GM12878 (cell line): ENCODE data around the gene CXorf58. TPM values are rescaled to one million over a fixed set of nuclear protein-coding genes. Genes with fewer than 3 reads are reported as not detected.

Experiments used
- ATAC-seq: fragments of 200-7000 bp; cut with Tn5 transposase; 3 replicates; pipeline ENCODE4 v1.9.1; 2020; ENCODE audit warnings: mild to moderate bottlenecking, moderate library complexity
- BruUV-seq: library from RNA; stranded (reverse); fragments of 400-500 nt; replicated peaks from 2 replicates; lab custom pipeline; 2021; lab: Mats Ljungman, UMichigan
- CTCF ChIA-PET: fragments of 300-600 bp; sonication (Branson Sonifier 250); formaldehyde crosslinking; extraction: SDS; loops from one replicate; lab custom pipeline; 2021; ENCODE audit warnings: inconsistent platforms; lab: Yijun Ruan, JAX
- POLR2A ChIA-PET: fragments of 350-600 bp; formaldehyde crosslinking; extraction: SDS; loops from one replicate; lab custom pipeline; 2021; ENCODE audit warnings: inconsistent platforms; lab: Charles Lee
- RAD21 ChIA-PET: fragments of 300-600 bp; sonication (Branson Sonifier 250); formaldehyde crosslinking; loops from one replicate; lab custom pipeline; 2023; ENCODE audit warnings: antibody characterized with exemption; ENCODE audit not compliant: unreplicated experiment; lab: Charles Lee
- SMC1A ChIA-PET: fragments of 300-600 bp; sonication (Branson Sonifier 250); formaldehyde crosslinking; loops from one replicate; lab custom pipeline; 2023; ENCODE audit not compliant: unreplicated experiment, uncharacterized antibody; lab: Charles Lee
- DNase-seq: peaks from one replicate; pipeline ENCODE4 v3.0.0-alpha.2; 2011; ENCODE audit warnings: low read depth, low spot score
- FAIRE-seq: peaks from 3 replicates; lab custom pipeline; 2011; peaks lifted over from hg19 to GRCh38; lab: Jason Lieb, UNC
- H2AFZ ChIP-seq: 2 replicates; pipeline ENCODE4 v1.6.0; 2011; ENCODE audit warnings: low read depth, low read length, control low read depth; ENCODE audit not compliant: control insufficient read depth
- H3K27ac ChIP-seq: 2 replicates; pipeline ENCODE4 v1.5.1; 2011; ENCODE audit warnings: control low read depth; ENCODE audit not compliant: control insufficient read depth, insufficient read depth
- H3K27me3 ChIP-seq, 2 experiments: replicated peaks in 1 of 2; 2 replicates each; pipeline versions ENCODE4 v1.6.0 to v1.6.1; 2011; ENCODE audit warnings: low read length in 1 of 2; ENCODE audit not compliant: control insufficient read depth in 2 of 2, insufficient read depth in 2 of 2
- H3K36me3 ChIP-seq, 2 experiments: 2 replicates each; pipeline ENCODE4 v1.5.1; 2011; ENCODE audit warnings: low read length in 1 of 2; ENCODE audit not compliant: control insufficient read depth in 2 of 2, insufficient read depth in 2 of 2
- H3K4me1 ChIP-seq: 2 replicates; pipeline ENCODE4 v1.6.1; 2011; ENCODE audit warnings: mild to moderate bottlenecking, low read length, moderate library complexity, mixed read lengths; ENCODE audit not compliant: control insufficient read depth, insufficient read depth
- H3K4me2 ChIP-seq: 2 replicates; pipeline ENCODE4 v1.6.0; 2011; ENCODE audit warnings: control low read depth; ENCODE audit not compliant: control insufficient read depth, insufficient read depth
- H3K4me3 ChIP-seq: fragments of 200-600 bp; sonication (generic); 2 replicates; pipeline ENCODE4 v1.5.1; 2016
- H3K79me2 ChIP-seq: 2 replicates; pipeline ENCODE4 v1.6.0; 2011; ENCODE audit warnings: low read length; ENCODE audit not compliant: control insufficient read depth, insufficient read depth
- H3K9ac ChIP-seq: 2 replicates; pipeline ENCODE4 v1.8.0; 2011; ENCODE audit warnings: low read length, control low read depth, mixed read lengths; ENCODE audit not compliant: control insufficient read depth, insufficient read depth
- H3K9me3 ChIP-seq: replicated peaks from 3 replicates; pipeline ENCODE4 v1.5.1; 2011; ENCODE audit warnings: mild to moderate bottlenecking, low read length; ENCODE audit not compliant: control insufficient read depth, insufficient read depth
- H4K20me1 ChIP-seq: 2 replicates; pipeline ENCODE4 v1.6.0; 2011; ENCODE audit not compliant: control insufficient read depth, insufficient read depth
- CBX3 ChIP-seq: fragments of 200-600 bp; sonication (generic); IDR thresholded peaks from 2 replicates; pipeline ENCODE4 v1.6.1; 2016; ENCODE audit warnings: low read depth, borderline replicate concordance
- CHD2 ChIP-seq: IDR thresholded peaks from 2 replicates; pipeline ENCODE4 v1.6.1; 2011; ENCODE audit warnings: low read depth, low read length, improper control_type of control experiment, borderline replicate concordance
- ESRRA ChIP-seq: IDR thresholded peaks from 2 replicates; pipeline ENCODE4 v1.6.1; 2012; ENCODE audit warnings: mild to moderate bottlenecking, low read length, improper control_type of control experiment
- FOXK2 ChIP-seq: fragments of 450-650 bp; IDR thresholded peaks from 2 replicates; pipeline ENCODE4 v1.6.1; 2017; ENCODE audit warnings: mild to moderate bottlenecking, moderate library complexity
- KDM1A ChIP-seq: fragments of 200-600 bp; sonication (generic); IDR thresholded peaks from 2 replicates; pipeline ENCODE4 v1.6.1; 2016; ENCODE audit warnings: borderline replicate concordance
- MAX ChIP-seq: IDR thresholded peaks from 2 replicates; pipeline ENCODE4 v1.6.1; 2012; ENCODE audit warnings: low read depth, low read length, improper control_type of control experiment
- MLLT1 ChIP-seq: fragments of 450-650 bp; IDR thresholded peaks from 2 replicates; pipeline ENCODE4 v1.6.1; 2016; ENCODE audit warnings: mild to moderate bottlenecking
- MTA3 ChIP-seq: IDR thresholded peaks from 2 replicates; pipeline ENCODE4 v1.6.1; 2012; ENCODE audit warnings: low read length, inconsistent platforms, borderline replicate concordance
- PML ChIP-seq: IDR thresholded peaks from 2 replicates; pipeline ENCODE4 v1.6.1; 2012; ENCODE audit warnings: low read length, inconsistent platforms
- POLR2AphosphoS5 ChIP-seq: IDR thresholded peaks from 2 replicates; pipeline ENCODE4 v1.6.1; 2011; ENCODE audit warnings: mild to moderate bottlenecking, low read length, inconsistent platforms
- RB1 ChIP-seq: fragments of 450-650 bp; formaldehyde crosslinking; IDR thresholded peaks from 2 replicates; pipeline ENCODE4 v1.6.1; 2017; ENCODE audit warnings: mild to moderate bottlenecking, borderline replicate concordance
- RELB ChIP-seq: fragments of 450-650 bp; IDR thresholded peaks from 2 replicates; pipeline ENCODE4 v1.6.1; 2017; ENCODE audit warnings: low read depth, mild to moderate bottlenecking, moderate library complexity
- SMC3 ChIP-seq: IDR thresholded peaks from 2 replicates; pipeline ENCODE4 v1.6.1; 2011; ENCODE audit warnings: low read length, improper control_type of control experiment, borderline replicate concordance
- SRF ChIP-seq, 2 experiments: IDR thresholded peaks; 2 replicates each; pipeline ENCODE4 v1.6.1; 2011; ENCODE audit warnings: low read depth in 2 of 2, low read length in 2 of 2, mild to moderate bottlenecking in 1 of 2, moderate library complexity in 1 of 2
- STAT1 ChIP-seq: fragments of 450-650 bp; conservative IDR thresholded peaks from 2 replicates; pipeline ENCODE4 v1.6.1; 2014; ENCODE audit warnings: antibody characterized with exemption, mild to moderate bottlenecking
- USF2 ChIP-seq: IDR thresholded peaks from 2 replicates; pipeline ENCODE4 v1.6.1; 2011; ENCODE audit warnings: low read depth, low read length, improper control_type of control experiment, borderline replicate concordance
- WGBS: methylation state at CpG from one replicate; pipeline ENCODE4 v1.1.6; 2016; ENCODE audit warnings: low lambda C conversion rate; ENCODE audit not compliant: insufficient replicate concordance, insufficient coverage; ENCODE audit errors: missing lambda C conversion rate; 5-methylcytosine and 5-hydroxymethylcytosine counted together
- in situ Hi-C: fragments of 300-500 bp; cut with MboI; formaldehyde crosslinking; loops from 9 replicates; pipeline ENCODE4 v1.14.3; 2018; ENCODE audit warnings: mixed read lengths
- intact Hi-C: fragments of 100-400 bp; cut with micrococcal nuclease; formaldehyde crosslinking; loops from one replicate; pipeline ENCODE4 v1.14.2; 2022; ENCODE audit not compliant: unreplicated experiment
- polyA plus RNA-seq, 11 experiments: library from polyadenylated mRNA; depleted of rRNA in 4 of 11; unstranded in 6 of 11; stranded (reverse) in 5 of 11; fragments of >200 nt; fragmentation: Nextera tagmentation in 4 of 11; fragmentation: Illumina TruSeq in 1 of 11; extraction: Ambion mirVana in 4 of 11; extraction: Trizol in 1 of 11; gene quantifications; 1 replicate in 1 of 11; 2 replicates in 10 of 11; pipeline versions ENCODE4 v1.2.1 to v1.2.3, GENCODE V29; 2011 to 2016; ENCODE audit warnings: inconsistent platforms in 2 of 11, missing spikeins in 2 of 11, low read depth in 1 of 11
- total RNA-seq, 4 experiments: library from RNA; depleted of rRNA in 3 of 4; stranded (reverse); fragments of >200 nt in 3 of 4; fragmentation: Illumina TruSeq in 1 of 4; extraction: Trizol in 1 of 4; gene quantifications; 2 replicates each; pipeline versions ENCODE4 v1.2.1 to v1.2.3, GENCODE V29; 2013 to 2021
- TF ChIP-seq, protein P1 (sequence below): IDR thresholded peaks from 2 replicates; pipeline ENCODE4 v1.6.1; 2011; ENCODE audit warnings: borderline replicate concordance, low read depth, mild to moderate bottlenecking, moderate library complexity, mixed read lengths, low read length; ENCODE audit not compliant: insufficient read depth; ENCODE audit errors: extremely low read length

The CXorf58 gene
- total and polyA plus RNA-seq, 10 of the 15 experiments (the other 5 are each of a cell fraction or from before 2014, with no cell fraction given) = 0.10 to 0.24 (median 0.13) TPM; not detected in 5

GRCh38 chrX:23964191-23964590 is 56.4 kb downstream of the CXorf58 start:
- Histone ChIP-seq H3K4me1 (no peaks in the 10 kb centered on the region), H3K4me3 (no peak overlapping the region), H3K36me3 (no peaks in the 10 kb centered on the region), H3K27ac (no peak overlapping the region), H2AFZ (no peak overlapping the region), H3K9me3 (no peaks in the 10 kb centered on the region), H4K20me1 (no peaks in the 10 kb centered on the region), H3K9ac (no peak overlapping the region), H3K79me2 (no peaks in the 10 kb centered on the region), H3K4me2 (no peak overlapping the region), H3K27me3 (no peaks in the 10 kb centered on the region)
- ChIA-PET POLR2A (no interaction called here), RAD21 (no interaction called here), SMC1A (no interaction called here), CTCF (no interaction called here)
- TF ChIP-seq STAT1 (no peak), RELB (no peak), KDM1A (no peak), CBX3 (no peak), ESRRA (no peak), USF2 (no peak), RB1 (no peak), MLLT1 (no peak), SRF (IDR thresholded peaks at IDR 0.05; ENCODE audit: low read depth in 2 of 2, low read length in 2 of 2) (no peak), SMC3 (no peak), FOXK2 (no peak), MTA3 (no peak), MAX (no peak), PML (no peak), POLR2AphosphoS5 (no peak), CHD2 (no peak)
- TF ChIP-seq, protein P1, sequence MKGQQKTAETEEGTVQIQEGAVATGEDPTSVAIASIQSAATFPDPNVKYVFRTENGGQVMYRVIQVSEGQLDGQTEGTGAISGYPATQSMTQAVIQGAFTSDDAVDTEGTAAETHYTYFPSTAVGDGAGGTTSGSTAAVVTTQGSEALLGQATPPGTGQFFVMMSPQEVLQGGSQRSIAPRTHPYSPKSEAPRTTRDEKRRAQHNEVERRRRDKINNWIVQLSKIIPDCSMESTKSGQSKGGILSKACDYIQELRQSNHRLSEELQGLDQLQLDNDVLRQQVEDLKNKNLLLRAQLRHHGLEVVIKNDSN = no peak
- intact Hi-C loops (no loop called here), in situ Hi-C loops (no loop called here)
- no TSS peak for BruUV-seq
- no peak for FAIRE-seq
- 50% methylated on average over 5 of the region's 5 CpGs for WGBS
- no peak for ATAC-seq
- DNase-seq = no peak
